Stimulated activated memory B cell treated with anti-CD40 and anti-IgM and Interleukin-4, amounts not matched to agents 10 μg/mL and 1 μg/mL and 100 μg/mL, for 72 hours (primary cell): ENCODE results near the gene HS3ST5.

Experiments
- ATAC-seq: fragments of 150-1000 bp; cut with Tn5 transposase; 2 replicates; pipeline ENCODE4 v1.10.0; 2021
- H3K27ac Mint-ChIP-seq: one replicate; pipeline ENCODE4 v1.8.0; 2022; ENCODE audit warnings: mild to moderate bottlenecking, mixed read lengths
- H3K27me3 Mint-ChIP-seq: one replicate; pipeline ENCODE4 v1.8.0; 2022; ENCODE audit warnings: mixed read lengths
- H3K36me3 Mint-ChIP-seq: one replicate; pipeline ENCODE4 v1.8.0; 2022; ENCODE audit warnings: mixed read lengths
- H3K4me1 Mint-ChIP-seq: one replicate; pipeline ENCODE4 v1.8.0; 2022; ENCODE audit warnings: mixed read lengths
- H3K4me3 Mint-ChIP-seq: one replicate; pipeline ENCODE4 v1.8.0; 2022; ENCODE audit warnings: mild to moderate bottlenecking, moderate library complexity, mixed read lengths
- H3K9me3 Mint-ChIP-seq: one replicate; pipeline ENCODE4 v1.8.0; 2022; ENCODE audit warnings: mixed read lengths

The HS3ST5 gene

DNA sequence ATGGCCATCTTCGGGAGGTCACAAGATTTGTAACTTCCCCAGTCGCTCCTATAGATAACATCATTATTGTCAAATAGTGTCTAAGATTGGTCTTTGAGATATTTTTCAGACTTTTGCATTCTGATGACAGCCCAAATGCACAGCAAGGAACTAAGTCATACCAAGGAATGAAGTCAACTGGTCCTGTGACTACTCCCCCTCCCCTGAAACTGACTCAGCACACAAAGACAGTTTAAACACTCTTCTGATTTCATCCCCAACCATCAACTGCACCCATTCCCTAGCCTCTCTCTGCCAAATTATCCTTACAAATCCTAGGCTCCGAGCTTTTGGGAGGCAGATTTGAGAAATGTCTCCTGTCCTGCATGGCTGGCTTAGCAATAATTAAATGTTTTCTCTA, 139.4 kb downstream of the HS3ST5 start:
- no peaks in the 10 kb centered on the region for H3K36me3 Mint-ChIP-seq

DNA sequence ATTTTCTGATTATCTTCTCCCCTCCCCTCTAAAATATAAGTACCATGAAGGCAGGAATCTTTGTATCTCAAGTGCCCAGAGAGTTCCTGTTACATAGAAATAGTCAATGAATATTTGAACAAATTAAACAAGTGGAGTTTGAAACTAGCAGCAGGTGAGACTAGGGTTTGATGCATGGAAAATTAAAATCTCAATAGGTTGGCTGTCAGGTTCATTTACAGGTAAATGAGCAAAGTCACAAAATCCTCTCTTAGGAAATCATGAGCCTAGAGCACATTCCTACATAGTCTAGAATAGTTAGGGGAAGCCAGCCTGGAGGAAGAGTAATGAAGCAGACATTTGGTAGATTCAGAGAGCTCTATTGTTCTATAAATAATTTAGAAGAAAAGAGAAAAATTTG, 140.4 kb downstream of the HS3ST5 start:
- Mint-ChIP-seq H3K36me3 (no peaks in the 10 kb centered on the region), H3K4me3 (no peak overlapping the region), H3K27me3 (no peaks in the 10 kb centered on the region), H3K4me1 (no peaks in the 10 kb centered on the region), H3K9me3 (no peaks in the 10 kb centered on the region), H3K27ac (no peak overlapping the region)
- no peak for ATAC-seq

More for the DNA sequence above, 139.4 kb downstream of the HS3ST5 start:
- Mint-ChIP-seq H3K27ac (no peak overlapping the region), H3K9me3 (no peaks in the 10 kb centered on the region), H3K4me1 (no peaks in the 10 kb centered on the region), H3K27me3 (no peaks in the 10 kb centered on the region), H3K4me3 (no peak overlapping the region)
- ATAC-seq, result no peak

DNA sequence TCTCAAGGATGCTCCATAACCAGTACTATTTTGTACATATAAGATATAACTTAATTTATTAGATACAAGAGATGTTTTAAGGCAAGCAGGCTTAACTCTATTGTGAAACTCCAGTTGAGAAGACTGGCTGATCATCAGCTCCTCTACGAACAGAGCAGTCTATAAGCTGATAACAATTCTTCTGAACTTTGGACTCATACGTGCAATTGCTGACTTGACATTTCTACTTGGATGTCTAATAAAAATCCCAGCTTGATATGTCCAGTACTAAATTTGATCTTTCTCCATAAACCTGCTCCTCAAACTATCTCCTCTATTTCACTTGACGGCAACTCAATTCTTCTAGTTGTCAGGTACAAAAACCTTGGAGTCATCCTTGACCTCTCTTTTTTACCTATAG, 141.9 kb downstream of the HS3ST5 start:
- Mint-ChIP-seq H3K4me3 (no peak overlapping the region), H3K27ac (no peak overlapping the region), H3K9me3 (no peaks in the 10 kb centered on the region), H3K27me3 (no peaks in the 10 kb centered on the region), H3K36me3 (no peaks in the 10 kb centered on the region), H3K4me1 (no peaks in the 10 kb centered on the region)
- ATAC-seq, result no peak

DNA sequence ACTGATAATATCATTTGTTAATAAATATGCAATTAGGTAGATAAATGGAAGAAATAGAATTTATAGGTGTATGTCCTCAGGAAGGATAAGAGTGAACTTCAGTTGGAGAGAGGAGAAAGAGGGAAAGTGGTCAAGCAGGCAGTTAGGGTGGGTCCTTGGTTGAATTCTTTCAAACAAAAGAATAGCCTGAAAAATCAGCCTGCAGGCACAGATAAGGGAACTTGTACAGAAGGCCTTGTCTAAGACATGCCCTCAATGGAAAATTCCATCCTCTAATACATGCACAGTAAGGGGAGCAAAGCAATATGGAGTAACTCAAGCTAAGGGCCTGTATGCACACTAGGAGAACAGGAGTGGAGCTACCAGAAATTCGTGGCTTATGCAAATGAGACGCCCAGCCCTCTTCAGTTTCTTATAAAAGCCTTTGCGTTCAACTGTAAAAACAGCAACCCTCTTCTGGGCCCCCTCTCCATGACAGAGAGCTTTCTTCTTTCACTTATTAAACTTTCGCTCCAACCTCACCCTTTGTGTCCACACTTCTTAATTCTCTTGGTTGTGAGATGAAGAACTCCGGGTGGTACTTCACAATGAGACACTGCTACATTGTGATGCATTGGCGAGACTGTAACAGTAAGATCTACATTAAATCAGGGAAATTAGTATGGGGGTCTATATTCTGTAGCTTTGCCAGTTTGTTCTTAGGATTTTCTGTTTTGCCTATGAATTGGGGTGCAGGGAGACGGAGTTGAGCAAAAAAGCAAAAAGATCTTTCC, 147.0 kb downstream of the HS3ST5 start:
- ATAC-seq, result no peak
- H3K4me1 Mint-ChIP-seq, result no peaks in the 10 kb centered on the region
- H3K27ac Mint-ChIP-seq, result no peak overlapping the region
- H3K9me3 Mint-ChIP-seq, result no peaks in the 10 kb centered on the region
- no peaks in the 10 kb centered on the region for H3K27me3 Mint-ChIP-seq
- H3K4me3 Mint-ChIP-seq, result no peak overlapping the region
- H3K36me3 Mint-ChIP-seq, result no peaks in the 10 kb centered on the region

DNA sequence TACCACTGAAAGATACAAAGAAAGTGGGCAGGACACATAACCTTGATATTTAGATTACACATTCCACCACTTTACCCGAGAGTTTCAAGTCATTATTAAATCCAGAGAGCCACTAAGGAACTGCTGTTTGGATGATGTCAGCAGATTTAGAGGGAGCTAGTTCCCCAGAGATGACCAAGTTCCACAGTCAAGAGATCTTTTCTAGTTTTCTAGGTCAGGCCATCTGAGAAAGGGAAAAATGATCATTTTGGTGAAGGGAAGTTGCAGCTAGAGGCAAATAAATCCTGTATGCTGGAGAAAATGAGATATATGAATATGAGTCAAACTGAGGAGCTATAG, 147.8 kb downstream of the HS3ST5 start:
- no peaks in the 10 kb centered on the region for H3K36me3 Mint-ChIP-seq
- H3K4me1 Mint-ChIP-seq, result no peaks in the 10 kb centered on the region
- no peak for ATAC-seq
- no peaks in the 10 kb centered on the region for H3K9me3 Mint-ChIP-seq
- H3K27me3 Mint-ChIP-seq, result no peaks in the 10 kb centered on the region
- H3K4me3 Mint-ChIP-seq, result no peak overlapping the region
- H3K27ac Mint-ChIP-seq, result no peak overlapping the region

DNA sequence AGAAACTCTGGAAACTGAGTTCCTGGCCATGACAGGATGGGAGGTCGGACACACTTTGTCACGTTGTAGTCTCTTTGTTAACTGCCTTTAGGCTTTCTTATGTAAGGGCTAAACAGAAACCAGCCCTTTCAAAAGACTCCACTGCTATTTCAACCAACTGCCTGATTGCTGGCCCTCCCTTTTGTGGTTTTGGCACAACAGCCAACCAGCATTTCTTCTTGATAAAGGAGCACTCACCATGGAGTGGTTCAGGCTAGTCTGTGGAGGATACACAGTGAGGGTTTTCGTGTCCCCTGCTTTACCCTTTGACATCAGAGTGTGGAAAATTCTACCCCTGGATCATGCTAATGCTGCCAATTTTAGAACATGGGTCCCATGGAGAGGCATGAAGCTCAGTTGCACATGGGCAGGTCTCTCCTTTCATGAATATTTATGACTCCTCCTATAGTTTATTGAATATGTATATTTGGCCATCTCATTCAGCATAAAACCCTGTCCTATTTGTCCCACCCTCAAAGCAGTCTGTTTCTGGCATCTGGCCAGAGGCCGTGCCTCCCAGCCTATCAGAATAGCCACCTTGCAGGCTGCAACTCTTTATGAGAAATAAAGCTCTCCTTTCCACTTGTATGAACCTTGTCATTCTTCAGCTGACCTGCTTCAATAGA, 148.3 kb downstream of the HS3ST5 start:
- no peaks in the 10 kb centered on the region for H3K4me1 Mint-ChIP-seq
- H3K27me3 Mint-ChIP-seq, result no peaks in the 10 kb centered on the region
- H3K36me3 Mint-ChIP-seq, result no peaks in the 10 kb centered on the region
- H3K9me3 Mint-ChIP-seq, result no peaks in the 10 kb centered on the region
- H3K4me3 Mint-ChIP-seq, result no peak overlapping the region
- ATAC-seq, result no peak
- H3K27ac Mint-ChIP-seq, result no peak overlapping the region

DNA sequence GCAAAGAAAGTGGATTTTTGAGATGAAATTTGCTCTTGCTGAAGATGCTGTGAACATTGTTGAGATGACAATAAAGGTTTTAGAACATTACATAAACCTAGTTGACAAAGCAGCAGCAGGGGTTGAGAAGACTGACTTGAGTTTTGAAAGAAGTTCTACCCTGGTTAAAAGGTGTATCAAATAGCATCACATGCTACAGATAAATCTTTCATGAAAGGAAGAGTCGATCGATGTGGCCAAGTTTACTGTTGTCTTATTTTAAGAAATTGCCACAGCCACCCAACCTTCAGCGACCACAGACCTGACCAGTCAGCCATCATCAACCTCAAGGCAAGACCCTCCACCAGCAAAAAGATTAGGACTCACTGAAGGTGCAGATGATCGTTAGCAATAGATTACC, 155.3 kb downstream of the HS3ST5 start:
- Mint-ChIP-seq H3K27ac (no peak overlapping the region), H3K4me3 (no peak overlapping the region), H3K9me3 (no peaks in the 10 kb centered on the region), H3K4me1 (no peaks in the 10 kb centered on the region), H3K36me3 (no peaks in the 10 kb centered on the region), H3K27me3 (no peaks in the 10 kb centered on the region)
- ATAC-seq, result no peak

DNA sequence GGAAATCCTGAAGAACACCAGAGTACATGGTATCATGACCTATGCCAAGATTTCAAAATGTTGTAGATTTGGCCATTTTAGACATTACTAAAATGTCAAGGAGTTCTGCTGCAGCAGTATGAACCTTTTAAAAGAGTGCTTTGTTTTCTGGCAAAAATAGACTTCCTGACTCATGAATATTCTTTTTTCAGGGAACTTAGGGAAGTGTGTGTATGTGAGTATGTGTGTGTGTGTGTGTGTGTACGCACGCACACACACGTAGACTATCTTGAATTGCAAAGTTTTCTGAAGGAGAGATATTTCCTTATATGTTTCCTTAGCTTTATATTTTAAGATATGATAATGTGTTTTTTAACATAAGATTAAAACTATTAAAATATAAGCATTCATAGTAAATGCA, 161.2 kb downstream of the HS3ST5 start:
- Mint-ChIP-seq H3K4me1 (no peaks in the 10 kb centered on the region), H3K27ac (no peak overlapping the region), H3K4me3 (no peak overlapping the region), H3K27me3 (no peaks in the 10 kb centered on the region), H3K9me3 (no peaks in the 10 kb centered on the region), H3K36me3 (no peaks in the 10 kb centered on the region)
- no peak for ATAC-seq

DNA sequence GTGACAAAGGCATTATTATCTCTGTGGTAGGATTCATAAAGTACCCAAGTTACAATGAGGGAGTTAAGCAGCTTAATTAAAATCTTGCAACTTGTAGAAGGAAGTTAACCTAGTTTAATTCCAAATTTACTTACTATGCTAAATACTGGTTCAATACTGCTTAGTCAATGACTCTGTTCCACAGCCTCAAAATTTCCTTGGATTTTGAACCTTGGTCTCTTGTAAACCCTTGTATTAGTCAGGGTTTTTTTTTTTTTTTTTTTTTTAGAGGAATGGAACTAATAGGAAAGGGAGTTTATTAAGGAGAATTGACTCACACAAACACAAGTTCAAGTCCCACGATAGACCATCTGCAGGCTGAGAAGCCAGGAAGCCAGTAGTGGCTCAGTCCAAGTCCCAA, 163.4 kb downstream of the HS3ST5 start:
- Mint-ChIP-seq H3K4me1 (no peaks in the 10 kb centered on the region), H3K4me3 (no peak overlapping the region)

DNA sequence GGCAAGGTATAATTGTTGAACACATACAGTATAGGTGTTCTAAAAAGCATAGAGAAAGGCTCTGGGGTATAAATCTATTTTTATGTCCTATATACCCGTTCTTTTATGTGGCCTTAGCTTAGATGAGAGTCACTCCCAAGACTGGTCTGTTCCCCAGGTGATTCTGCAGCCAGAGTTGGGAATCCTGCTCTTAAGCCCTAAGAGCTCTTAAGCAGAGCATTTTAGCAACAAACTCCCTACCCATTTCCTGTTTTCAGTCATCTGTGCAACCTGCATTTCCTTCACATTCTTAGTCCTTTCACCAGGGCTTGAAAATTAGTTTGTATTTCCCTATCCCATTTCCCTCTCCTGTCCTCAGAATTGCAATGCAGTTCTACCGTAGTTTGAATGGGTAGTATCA, 166.1 kb downstream of the HS3ST5 start:
- Mint-ChIP-seq H3K9me3 (no peaks in the 10 kb centered on the region), H3K27ac (no peak overlapping the region), H3K4me3 (no peak overlapping the region), H3K36me3 (no peaks in the 10 kb centered on the region), H3K27me3 (no peaks in the 10 kb centered on the region), H3K4me1 (no peaks in the 10 kb centered on the region)
- no peak for ATAC-seq

More for the DNA sequence above, 163.4 kb downstream of the HS3ST5 start:
- H3K36me3 Mint-ChIP-seq, result no peaks in the 10 kb centered on the region
- H3K27me3 Mint-ChIP-seq, result no peaks in the 10 kb centered on the region
- no peaks in the 10 kb centered on the region for H3K9me3 Mint-ChIP-seq
- no peak for ATAC-seq
- no peak overlapping the region for H3K27ac Mint-ChIP-seq

DNA sequence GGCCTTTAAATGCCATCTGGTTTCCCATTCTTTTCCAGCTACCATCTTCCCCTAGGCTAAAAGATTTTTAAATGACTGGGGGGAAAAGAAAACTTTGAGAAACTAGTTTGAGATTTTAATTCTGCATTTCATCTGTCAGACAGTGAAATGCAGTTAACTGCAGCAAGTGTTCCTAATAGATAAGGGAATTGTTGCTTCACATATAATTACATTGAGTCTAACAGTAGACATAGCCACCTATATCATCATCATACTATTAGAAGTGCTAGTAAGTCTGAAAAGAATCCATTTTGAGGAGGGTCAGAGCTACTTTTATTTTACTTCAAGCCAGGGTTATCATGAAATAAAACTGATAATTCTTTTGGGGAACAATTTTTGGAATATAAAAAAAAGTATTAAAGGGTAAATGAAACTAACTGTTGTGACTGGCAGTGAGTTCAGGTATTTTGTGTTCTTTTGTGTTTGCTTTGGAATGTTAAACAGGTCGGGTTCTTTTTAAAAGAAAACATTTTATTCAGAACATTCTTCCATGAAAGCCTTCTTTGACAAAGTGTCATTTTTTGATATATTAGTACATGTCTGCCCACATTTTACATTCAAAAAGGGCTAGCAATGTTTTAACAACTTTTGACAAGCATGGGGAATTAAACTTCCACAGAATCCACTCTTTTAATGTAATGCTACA, 170.1 kb downstream of the HS3ST5 start:
- no peaks in the 10 kb centered on the region for H3K27me3 Mint-ChIP-seq
- ATAC-seq, result no peak
- no peaks in the 10 kb centered on the region for H3K9me3 Mint-ChIP-seq
- no peaks in the 10 kb centered on the region for H3K4me1 Mint-ChIP-seq
- H3K27ac Mint-ChIP-seq, result no peak overlapping the region
- no peak overlapping the region for H3K4me3 Mint-ChIP-seq
- H3K36me3 Mint-ChIP-seq, result no peaks in the 10 kb centered on the region

DNA sequence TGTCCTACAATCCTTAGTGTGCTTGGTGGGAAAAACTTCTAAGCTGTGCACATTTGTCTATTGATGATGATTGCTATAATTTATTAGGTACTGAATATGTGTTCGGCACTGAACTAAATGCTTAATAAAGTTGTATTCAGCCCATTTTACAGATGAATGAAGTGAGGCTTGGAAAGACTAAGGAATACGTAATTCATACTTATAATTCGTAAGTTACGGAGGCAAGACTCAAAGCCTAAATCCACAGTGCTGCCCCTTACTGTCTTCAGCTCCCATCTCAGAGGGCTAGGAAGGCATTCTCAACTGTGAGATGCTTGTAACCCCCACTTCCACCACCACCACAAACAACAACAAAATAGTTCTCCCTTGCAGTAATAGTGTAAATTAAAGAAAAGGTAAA, 171.3 kb downstream of the HS3ST5 start:
- H3K27ac Mint-ChIP-seq, result no peak overlapping the region
- H3K27me3 Mint-ChIP-seq, result no peaks in the 10 kb centered on the region
- H3K9me3 Mint-ChIP-seq, result no peaks in the 10 kb centered on the region

DNA sequence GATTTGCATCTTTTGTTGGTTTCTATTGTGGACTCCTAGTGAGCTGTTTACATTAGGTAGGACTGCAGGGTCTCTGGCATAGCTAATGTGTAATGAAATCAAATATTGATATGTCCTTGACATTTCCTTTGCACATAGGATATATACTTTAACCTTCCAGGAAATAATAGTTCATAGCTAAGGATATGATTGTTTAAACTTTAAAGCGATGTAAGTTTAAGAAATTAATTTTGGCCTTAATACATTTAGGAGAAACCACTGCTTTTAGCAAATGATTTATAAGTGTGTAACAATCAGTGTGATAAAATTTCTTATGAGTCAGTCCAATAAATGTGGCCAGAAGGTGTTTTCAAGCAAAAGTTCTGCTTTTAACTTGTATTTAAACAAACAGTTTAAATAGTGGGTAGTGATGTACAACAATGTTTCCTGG, 171.8 kb downstream of the HS3ST5 start:
- Mint-ChIP-seq H3K36me3 (no peaks in the 10 kb centered on the region), H3K27me3 (no peaks in the 10 kb centered on the region), H3K27ac (no peak overlapping the region), H3K4me3 (no peak overlapping the region), H3K4me1 (no peaks in the 10 kb centered on the region), H3K9me3 (no peaks in the 10 kb centered on the region)
- no peak for ATAC-seq

More for the DNA sequence above, 171.3 kb downstream of the HS3ST5 start:
- Mint-ChIP-seq H3K36me3 (no peaks in the 10 kb centered on the region), H3K4me3 (no peak overlapping the region), H3K4me1 (no peaks in the 10 kb centered on the region)
- ATAC-seq, result no peak

DNA sequence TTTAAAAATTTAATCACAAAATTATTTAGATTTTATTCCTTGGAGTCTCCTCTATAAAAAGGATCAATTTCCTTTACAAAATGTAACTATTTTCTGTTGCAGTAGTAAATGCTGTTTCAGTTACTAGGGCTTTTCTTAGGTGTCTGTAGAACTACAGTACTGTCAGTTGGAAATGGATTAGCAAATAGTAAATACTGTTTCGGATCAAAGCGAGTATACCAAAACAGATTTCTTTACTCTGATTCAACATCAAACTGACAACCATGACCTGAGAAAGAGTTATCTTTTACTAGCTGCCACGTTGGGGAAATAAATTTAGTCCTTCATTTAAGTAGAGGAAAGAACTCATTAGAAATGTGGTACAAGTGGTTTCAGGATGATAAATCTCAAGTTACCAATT, 172.5 kb downstream of the HS3ST5 start:
- Mint-ChIP-seq H3K36me3 (no peaks in the 10 kb centered on the region), H3K9me3 (no peaks in the 10 kb centered on the region), H3K27me3 (no peaks in the 10 kb centered on the region), H3K4me1 (no peaks in the 10 kb centered on the region), H3K4me3 (no peak overlapping the region), H3K27ac (no peak overlapping the region)
- no peak for ATAC-seq

DNA sequence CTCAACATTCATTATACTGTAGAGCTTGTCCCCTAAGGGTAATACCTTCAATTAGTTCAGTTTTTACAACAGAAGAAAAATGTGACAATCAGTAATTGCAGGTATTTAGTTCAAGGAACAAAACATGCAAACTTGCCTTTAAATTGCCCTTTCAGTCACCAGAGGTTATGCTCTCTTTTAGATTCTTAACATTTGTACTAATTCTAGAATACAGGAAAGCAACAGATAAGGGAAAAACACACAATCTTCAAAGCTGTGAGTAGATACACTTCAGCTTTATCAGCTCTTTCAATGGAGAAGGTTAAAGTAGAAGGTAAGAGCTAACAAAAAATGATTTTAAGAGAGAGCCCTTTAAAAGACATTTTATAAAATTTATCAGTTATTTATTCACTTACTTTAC, 173.1 kb downstream of the HS3ST5 start:
- no peak for ATAC-seq
- H3K4me1 Mint-ChIP-seq, result no peaks in the 10 kb centered on the region
- no peak overlapping the region for H3K27ac Mint-ChIP-seq
- no peaks in the 10 kb centered on the region for H3K9me3 Mint-ChIP-seq
- no peaks in the 10 kb centered on the region for H3K27me3 Mint-ChIP-seq
- H3K4me3 Mint-ChIP-seq, result no peak overlapping the region
- H3K36me3 Mint-ChIP-seq, result no peaks in the 10 kb centered on the region
